Mucosa of stomach (tissue), 1 donor: Measurements from ENCODE around the gene VBP1.
"Not testable (repeated sequence)": the region's sequence is repeated elsewhere in the genome, so short reads cannot be mapped to it uniquely, and the experiment has no call there.

Experiments used
- H3K27me3 ChIP-seq: one replicate; pipeline ENCODE4 v1.7.0; 2013; ENCODE audit warnings: mild to moderate bottlenecking, low read length; ENCODE audit not compliant: control insufficient read depth, insufficient read depth
- H3K36me3 ChIP-seq: one replicate; pipeline ENCODE4 v1.7.0; 2013; ENCODE audit warnings: low read length; ENCODE audit not compliant: control insufficient read depth, insufficient read depth
- H3K4me1 ChIP-seq: one replicate; pipeline ENCODE4 v1.7.0; 2013; ENCODE audit warnings: mild to moderate bottlenecking, low read length; ENCODE audit not compliant: control insufficient read depth, insufficient read depth
- H3K4me3 ChIP-seq: one replicate; pipeline ENCODE4 v1.7.0; 2013; ENCODE audit warnings: low read length
- H3K9ac ChIP-seq: one replicate; pipeline ENCODE4 v1.7.0; 2013; ENCODE audit warnings: mild to moderate bottlenecking, low read length, moderate library complexity
- H3K9me3 ChIP-seq: one replicate; pipeline ENCODE4 v1.7.0; 2013; ENCODE audit warnings: mild to moderate bottlenecking, low read length, moderate library complexity; ENCODE audit not compliant: control insufficient read depth
- donor health status: Pancreatic carcinoma.

Gene VBP1

GRCh38 chrX:155216179-155216939 is at the start of gene VBP1:
Gene VBP1 (plus strand): TSS chrX:155216460. CDS start chrX:155216483, 23 bp downstream.
- no peaks in the 10 kb centered on the region for H3K9me3 ChIP-seq
- H3K4me3 ChIP-seq, result peak within 1 kb of the TSS; percentile 50
- peaks cover 5% of the 10 kb centered on the region for H3K4me1 ChIP-seq
- peak within 1 kb of the TSS; percentile 84 for H3K9ac ChIP-seq
- no peaks in the 10 kb centered on the region for H3K36me3 ChIP-seq
- H3K27me3 ChIP-seq, result no peaks in the 10 kb centered on the region

GRCh38 chrX:155169881-155170280 is 46.4 kb upstream of the VBP1 start:
- no peaks in the 10 kb centered on the region for H3K4me1 ChIP-seq
- H3K9me3 ChIP-seq, result no peaks in the 10 kb centered on the region
- H3K36me3 ChIP-seq, result no peaks in the 10 kb centered on the region
- H3K4me3 ChIP-seq, result no peak overlapping the region
- H3K9ac ChIP-seq, result no peak overlapping the region
- H3K27me3 ChIP-seq, result no peaks in the 10 kb centered on the region

- Histone ChIP-seq H3K4me1 (no peaks in the 10 kb centered on the region), H3K9me3 (no peaks in the 10 kb centered on the region), H3K9ac (no peak overlapping the region), H3K27me3 (no peaks in the 10 kb centered on the region), H3K4me3 (no peak overlapping the region), H3K36me3 (no peaks in the 10 kb centered on the region)
These were observed 36.8 kb upstream of the VBP1 start for GRCh38 chrX:155179346-155179997.

GRCh38 chrX:155188786-155189185 is 27.5 kb upstream of the VBP1 start:
- Histone ChIP-seq H3K4me1 (no peaks in the 10 kb centered on the region), H3K27me3 (no peaks in the 10 kb centered on the region), H3K9me3 (no peaks in the 10 kb centered on the region), H3K4me3 (no peak overlapping the region), H3K9ac (no peak overlapping the region), H3K36me3 (no peaks in the 10 kb centered on the region)

GRCh38 chrX:155211208-155211607 is 5.1 kb upstream of the VBP1 start:
- Histone ChIP-seq H3K9me3 (no peaks in the 10 kb centered on the region), H3K4me1 (peaks cover 5% of the 10 kb centered on the region), H3K9ac (no peak overlapping the region), H3K27me3 (no peaks in the 10 kb centered on the region), H3K36me3 (no peaks in the 10 kb centered on the region), H3K4me3 (no peak overlapping the region)

- Histone ChIP-seq H3K36me3 (no peaks in the 10 kb centered on the region), H3K9ac (no peak overlapping the region), H3K27me3 (no peaks in the 10 kb centered on the region), H3K4me3 (no peak overlapping the region), H3K9me3 (no peaks in the 10 kb centered on the region), H3K4me1 (peaks cover 5% of the 10 kb centered on the region)
These were observed 2.5 kb upstream of the VBP1 start for GRCh38 chrX:155213731-155214130.

GRCh38 chrX:155215443-155216178 is 649 bp upstream of the VBP1 start:
- peak overlapping the region; percentile 84 for H3K9ac ChIP-seq

GRCh38 chrX:155216940-155217440 is 730 bp downstream of the VBP1 start:
- no peaks in the 10 kb centered on the region for H3K27me3 ChIP-seq
- no peak overlapping the region for H3K4me3 ChIP-seq
- peak overlapping the region; percentile 84 for H3K9ac ChIP-seq
- no peaks in the 10 kb centered on the region for H3K36me3 ChIP-seq
- H3K9me3 ChIP-seq, result no peaks in the 10 kb centered on the region
- H3K4me1 ChIP-seq, result peaks cover 5% of the 10 kb centered on the region

More at GRCh38 chrX:155215443-155216178, 649 bp upstream of the VBP1 start:
- Histone ChIP-seq H3K4me1 (peaks cover 5% of the 10 kb centered on the region), H3K27me3 (no peaks in the 10 kb centered on the region), H3K9me3 (no peaks in the 10 kb centered on the region), H3K4me3 (peak overlapping the region; percentile 50), H3K36me3 (no peaks in the 10 kb centered on the region)

GRCh38 chrX:155218777-155219176 is 2.5 kb downstream of the VBP1 start:
- H3K9me3 ChIP-seq, result no peaks in the 10 kb centered on the region
- no peaks in the 10 kb centered on the region for H3K27me3 ChIP-seq
- no peak overlapping the region for H3K9ac ChIP-seq
- no peak overlapping the region for H3K4me3 ChIP-seq
- no peaks in the 10 kb centered on the region for H3K36me3 ChIP-seq
- peaks cover 5% of the 10 kb centered on the region for H3K4me1 ChIP-seq

GRCh38 chrX:155221351-155221750 is 5.1 kb downstream of the VBP1 start:
- Histone ChIP-seq H3K36me3 (no peaks in the 10 kb centered on the region), H3K4me1 (no peaks in the 10 kb centered on the region), H3K9me3 (no peaks in the 10 kb centered on the region), H3K9ac (no peak overlapping the region), H3K27me3 (no peaks in the 10 kb centered on the region), H3K4me3 (no peak overlapping the region)

GRCh38 chrX:155223746-155224145 is 7.5 kb downstream of the VBP1 start:
- not testable (repeated sequence) for H3K36me3 ChIP-seq

GRCh38 chrX:155225774-155226173 is 9.5 kb downstream of the VBP1 start:
- H3K9ac ChIP-seq, result no peak overlapping the region
- H3K36me3 ChIP-seq, result no peaks in the 10 kb centered on the region
- no peaks in the 10 kb centered on the region for H3K27me3 ChIP-seq
- no peaks in the 10 kb centered on the region for H3K4me1 ChIP-seq
- no peak overlapping the region for H3K4me3 ChIP-seq
- H3K9me3 ChIP-seq, result no peaks in the 10 kb centered on the region

More at GRCh38 chrX:155223746-155224145, 7.5 kb downstream of the VBP1 start:
- H3K9me3 ChIP-seq, H3K4me1 ChIP-seq, H3K4me3 ChIP-seq, H3K27me3 ChIP-seq, H3K9ac ChIP-seq: not testable (repeated sequence)
